Mucosa of rectum (tissue), 2 donors: ENCODE measurements around the gene CLK4.

Experiments
- H3K27ac ChIP-seq, 2 donors: one replicate each; pipeline ENCODE4 v1.7.0; 2013; ENCODE audit warnings: inconsistent platforms in 2 of 2, low read depth in 2 of 2, low read length in 2 of 2
- H3K27me3 ChIP-seq, 2 donors: one replicate each; pipeline ENCODE4 v1.7.0; 2013; ENCODE audit warnings: low read length in 2 of 2; ENCODE audit not compliant: control insufficient read depth in 2 of 2, insufficient read depth in 2 of 2
- H3K36me3 ChIP-seq, 2 donors: one replicate each; pipeline ENCODE4 v1.7.0; 2013; ENCODE audit warnings: low read length in 2 of 2; ENCODE audit not compliant: control insufficient read depth in 2 of 2, insufficient read depth in 2 of 2
- H3K4me1 ChIP-seq, 2 donors: one replicate each; pipeline ENCODE4 v1.7.0; 2013; ENCODE audit warnings: low read length in 2 of 2, mild to moderate bottlenecking in 1 of 2; ENCODE audit not compliant: control insufficient read depth in 2 of 2, insufficient read depth in 2 of 2
- H3K4me3 ChIP-seq, 2 donors: one replicate each; pipeline ENCODE4 v1.7.0; 2013; ENCODE audit warnings: low read length in 2 of 2
- H3K9ac ChIP-seq, 2 donors: one replicate each; pipeline ENCODE4 v1.7.0; 2013; ENCODE audit warnings: low read length in 2 of 2, low read depth in 1 of 2, mild to moderate bottlenecking in 1 of 2
- H3K9me3 ChIP-seq, 2 donors: one replicate each; pipeline ENCODE4 v1.7.0; 2013; ENCODE audit warnings: low read length in 2 of 2; ENCODE audit not compliant: control insufficient read depth in 2 of 2
- donor health status: healthy.
- donor health status: Normal muscosa, but diverticular disease.

The CLK4 gene

GRCh38 chr5:178626484-178627258 lies at the start of gene CLK4:
Gene CLK4, minus strand, starts transcription at chr5:178627050. Its CDS starts 3,634 bp downstream, at chr5:178623416.
- no peaks in the 10 kb centered on the region for H3K9me3 ChIP-seq
- H3K4me3 ChIP-seq: peak within 1 kb of the TSS; percentile 78 to 88
- peaks cover 11 to 16% of the 10 kb centered on the region in 2 donors for H3K36me3 ChIP-seq

GRCh38 chr5:178675922-178676321 lies 49.1 kb upstream of the CLK4 start:
- H3K9ac ChIP-seq: no peak overlapping the region
- H3K27me3 ChIP-seq: no peaks in the 10 kb centered on the region
- H3K36me3 ChIP-seq: no peaks in the 10 kb centered on the region
- no peak overlapping the region for H3K4me3 ChIP-seq
- no peaks in the 10 kb centered on the region for H3K9me3 ChIP-seq
- no peaks in the 10 kb centered on the region for H3K4me1 ChIP-seq
- H3K27ac ChIP-seq: no peak overlapping the region

More at GRCh38 chr5:178626484-178627258, at the start of gene CLK4:
- peak within 1 kb of the TSS; percentile 97 for H3K9ac ChIP-seq
- H3K27ac ChIP-seq: peak within 1 kb of the TSS; percentile 95 to 97
- peaks cover 15 to 19% of the 10 kb centered on the region in 2 donors for H3K4me1 ChIP-seq
- H3K27me3 ChIP-seq: no peaks in the 10 kb centered on the region

GRCh38 chr5:178674334-178674733 lies 47.5 kb upstream of the CLK4 start:
- Histone ChIP-seq H3K27me3 (no peaks in the 10 kb centered on the region), H3K27ac (no peak overlapping the region), H3K4me1 (no peaks in the 10 kb centered on the region), H3K9ac (no peak overlapping the region), H3K36me3 (no peaks in the 10 kb centered on the region), H3K4me3 (no peak overlapping the region), H3K9me3 (no peaks in the 10 kb centered on the region)

- Histone ChIP-seq H3K4me3 (no peak overlapping the region), H3K27me3 (no peaks in the 10 kb centered on the region), H3K9ac (no peak overlapping the region), H3K36me3 (no peaks in the 10 kb centered on the region), H3K4me1 (no peaks in the 10 kb centered on the region), H3K27ac (no peak overlapping the region), H3K9me3 (no peaks in the 10 kb centered on the region)
Observed at GRCh38 chr5:178673801-178674295, 47.0 kb upstream of the CLK4 start.

- Histone ChIP-seq H3K36me3 (no peaks in the 10 kb centered on the region), H3K4me1 (no peaks in the 10 kb centered on the region), H3K27ac (no peak overlapping the region), H3K9me3 (no peaks in the 10 kb centered on the region), H3K4me3 (no peak overlapping the region), H3K9ac (no peak overlapping the region), H3K27me3 (no peaks in the 10 kb centered on the region)
Observed at GRCh38 chr5:178672630-178673029, 45.8 kb upstream of the CLK4 start.

- H3K9me3 ChIP-seq: no peaks in the 10 kb centered on the region
- no peak overlapping the region for H3K27ac ChIP-seq
- H3K4me1 ChIP-seq: no peaks in the 10 kb centered on the region
- no peak overlapping the region for H3K9ac ChIP-seq
- no peak overlapping the region for H3K4me3 ChIP-seq
- no peaks in the 10 kb centered on the region for H3K36me3 ChIP-seq
- no peaks in the 10 kb centered on the region for H3K27me3 ChIP-seq
Observed at GRCh38 chr5:178671602-178672144, 44.8 kb upstream of the CLK4 start.

GRCh38 chr5:178670351-178670885 lies 43.6 kb upstream of the CLK4 start:
- Histone ChIP-seq H3K27me3 (no peaks in the 10 kb centered on the region), H3K4me3 (no peak overlapping the region), H3K36me3 (no peaks in the 10 kb centered on the region), H3K27ac (no peak overlapping the region), H3K4me1 (no peaks in the 10 kb centered on the region), H3K9me3 (no peaks in the 10 kb centered on the region), H3K9ac (no peak overlapping the region)

GRCh38 chr5:178668579-178668978 lies 41.7 kb upstream of the CLK4 start:
- Histone ChIP-seq H3K9ac (no peak overlapping the region), H3K4me1 (no peaks in the 10 kb centered on the region), H3K27me3 (no peaks in the 10 kb centered on the region), H3K27ac (no peak overlapping the region), H3K36me3 (no peaks in the 10 kb centered on the region), H3K4me3 (no peak overlapping the region), H3K9me3 (no peaks in the 10 kb centered on the region)

GRCh38 chr5:178667688-178668087 lies 40.8 kb upstream of the CLK4 start:
- no peaks in the 10 kb centered on the region for H3K9me3 ChIP-seq
- H3K4me3 ChIP-seq: no peak overlapping the region
- no peak overlapping the region for H3K9ac ChIP-seq
- H3K4me1 ChIP-seq: no peaks in the 10 kb centered on the region
- no peaks in the 10 kb centered on the region for H3K27me3 ChIP-seq
- H3K36me3 ChIP-seq: no peaks in the 10 kb centered on the region
- no peak overlapping the region for H3K27ac ChIP-seq

GRCh38 chr5:178667101-178667500 lies 40.3 kb upstream of the CLK4 start:
- no peaks in the 10 kb centered on the region for H3K4me1 ChIP-seq
- H3K27ac ChIP-seq: no peak overlapping the region
- no peaks in the 10 kb centered on the region for H3K36me3 ChIP-seq
- no peak overlapping the region for H3K4me3 ChIP-seq
- no peak overlapping the region for H3K9ac ChIP-seq
- H3K9me3 ChIP-seq: no peaks in the 10 kb centered on the region
- no peaks in the 10 kb centered on the region for H3K27me3 ChIP-seq
